Measurements from ENCODE around the gene TEX264. TPM values are rescaled to one million over a fixed set of nuclear protein-coding genes. Genes with fewer than 3 reads are reported as not detected.
A peak's percentile ranks its signal among the peaks of the same experiment; 100 is the strongest.

Gene TEX264
- total and polyA plus RNA-seq, 4 donors: 18.2 to 40.7 (median 25.5) TPM

GRCh38 chr3:51678186-51678585 is 7.1 kb downstream of the TEX264 start:
- 97 to 100% methylated on average over 1 of the region's 1 CpG for WGBS, 2 donors
- intact Hi-C loops (cut with DNase I): loop anchor here in 1 of 2 donors (10.0 kb wide), 1 partner anchor 283 kb away; the partner anchor contains the start of gene RBM15B
- Histone ChIP-seq H3K9me3 (ENCODE audit: control insufficient read depth, low read length) (no peaks in the 10 kb centered on the region), H3K27me3 (ENCODE audit: control insufficient read depth in 1 of 2, insufficient read depth in 2 of 2, low read length in 1 of 2) (no peaks in the 10 kb centered on the region), H3K4me1 (ENCODE audit: control insufficient read depth in 1 of 2, insufficient read depth in 2 of 2, low read length in 2 of 2) (no peaks in the 10 kb centered on the region), H3K27ac (ENCODE audit: low read depth in 1 of 2, low read length in 2 of 2) (no peak overlapping the region), H3K4me3 (ENCODE audit: low read length in 2 of 2) (no peak overlapping the region), H3K36me3 (ENCODE audit: control insufficient read depth in 1 of 2, insufficient read depth in 2 of 2, low read length in 1 of 2) (no peaks in the 10 kb centered on the region)
- ATAC-seq (ENCODE audit: low FRiP score): no peak
- no peak for DNase-seq

GRCh38 chr3:51678641-51679040 is 7.6 kb downstream of the TEX264 start:
- intact Hi-C loops (cut with DNase I): loop anchor here in 1 of 2 donors (10.0 kb wide), 1 partner anchor 284 kb away; the partner anchor contains the start of gene RBM15B
- H3K27ac ChIP-seq (ENCODE audit: low read depth in 1 of 2, low read length in 2 of 2): no peak overlapping the region
- no peak overlapping the region for H3K4me3 ChIP-seq (ENCODE audit: low read length in 2 of 2)
- H3K36me3 ChIP-seq (ENCODE audit: control insufficient read depth in 1 of 2, insufficient read depth in 2 of 2, low read length in 1 of 2): no peaks in the 10 kb centered on the region
- ATAC-seq (ENCODE audit: low FRiP score) (no peak), DNase-seq (no peak)
- H3K4me1 ChIP-seq (ENCODE audit: control insufficient read depth in 1 of 2, insufficient read depth in 2 of 2, low read length in 2 of 2): no peaks in the 10 kb centered on the region
- H3K9me3 ChIP-seq (ENCODE audit: control insufficient read depth, low read length): no peaks in the 10 kb centered on the region
- 87 to 90% methylated on average over 2 of the region's 2 CpGs for WGBS, 2 donors
- no peaks in the 10 kb centered on the region for H3K27me3 ChIP-seq (ENCODE audit: control insufficient read depth in 1 of 2, insufficient read depth in 2 of 2, low read length in 1 of 2)

DNA sequence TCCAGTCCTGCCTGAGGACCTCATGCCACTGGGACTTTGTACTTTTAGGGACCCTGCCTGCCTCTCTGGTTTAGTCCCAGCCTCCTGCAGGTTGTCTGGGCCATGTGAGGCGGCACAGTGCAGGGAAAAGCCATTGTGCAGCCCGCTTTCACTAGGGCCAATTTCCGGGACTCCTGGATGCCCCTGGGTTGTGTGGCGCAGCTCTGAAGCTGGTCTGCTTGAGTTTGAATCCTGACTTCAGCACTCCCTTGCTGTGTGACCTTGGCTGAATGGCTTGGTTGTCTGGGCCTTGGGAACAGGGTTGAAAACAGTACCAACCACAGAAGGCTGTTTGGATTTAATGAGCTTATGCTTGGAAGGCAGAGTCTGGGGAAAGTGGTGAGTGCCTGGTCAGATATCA is 8.3 kb downstream of the TEX264 start:
- 94 to 95% methylated on average over 4 of the region's 4 CpGs for WGBS, 2 donors
- H3K4me1 ChIP-seq (ENCODE audit: control insufficient read depth in 1 of 2, insufficient read depth in 2 of 2, low read length in 2 of 2): no peaks in the 10 kb centered on the region

DNA sequence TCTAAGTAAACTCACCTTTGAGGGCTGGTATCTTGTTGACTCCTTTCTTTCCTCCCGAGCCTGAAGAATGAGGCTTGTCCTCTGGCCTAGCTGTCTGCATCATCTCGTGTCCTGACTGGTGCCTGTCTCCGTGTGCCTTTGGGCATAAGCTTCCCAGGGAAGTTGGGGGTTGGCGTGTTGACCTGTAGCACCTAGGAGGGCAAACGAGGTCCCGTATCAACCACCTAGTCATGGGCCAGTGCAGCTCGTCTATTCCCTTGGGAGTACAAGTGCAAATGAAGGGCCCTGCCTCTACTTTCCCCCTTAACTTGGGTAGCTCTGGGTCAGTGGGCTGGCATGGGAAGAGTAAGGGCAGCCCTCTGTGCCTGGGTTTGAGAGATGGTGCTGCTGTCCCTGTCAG is 8.7 kb downstream of the TEX264 start:
- DNase-seq (no peak), ATAC-seq (ENCODE audit: low FRiP score) (no peak)
- Histone ChIP-seq H3K36me3 (ENCODE audit: control insufficient read depth in 1 of 2, insufficient read depth in 2 of 2, low read length in 1 of 2) (no peaks in the 10 kb centered on the region), H3K27ac (ENCODE audit: low read depth in 1 of 2, low read length in 2 of 2) (no peak overlapping the region), H3K4me3 (ENCODE audit: low read length in 2 of 2) (no peak overlapping the region), H3K4me1 (ENCODE audit: control insufficient read depth in 1 of 2, insufficient read depth in 2 of 2, low read length in 2 of 2) (no peaks in the 10 kb centered on the region), H3K27me3 (ENCODE audit: control insufficient read depth in 1 of 2, insufficient read depth in 2 of 2, low read length in 1 of 2) (no peaks in the 10 kb centered on the region), H3K9me3 (ENCODE audit: control insufficient read depth, low read length) (no peaks in the 10 kb centered on the region)
- intact Hi-C loops (cut with DNase I): loop anchor here in 1 of 2 donors (10.0 kb wide), 1 partner anchor 285 kb away; the partner anchor contains the start of gene RBM15B
- 84% methylated on average over 7 of the region's 7 CpGs for WGBS, 2 donors

More for the DNA sequence above, 8.3 kb downstream of the TEX264 start:
- DNase-seq (no peak), ATAC-seq (ENCODE audit: low FRiP score) (no peak)
- Histone ChIP-seq H3K27me3 (ENCODE audit: control insufficient read depth in 1 of 2, insufficient read depth in 2 of 2, low read length in 1 of 2) (no peaks in the 10 kb centered on the region), H3K4me3 (ENCODE audit: low read length in 2 of 2) (no peak overlapping the region), H3K36me3 (ENCODE audit: control insufficient read depth in 1 of 2, insufficient read depth in 2 of 2, low read length in 1 of 2) (no peaks in the 10 kb centered on the region), H3K27ac (ENCODE audit: low read depth in 1 of 2, low read length in 2 of 2) (no peak overlapping the region), H3K9me3 (ENCODE audit: control insufficient read depth, low read length) (no peaks in the 10 kb centered on the region)
- intact Hi-C loops (cut with DNase I): loop anchor here in 1 of 2 donors (10.0 kb wide), 1 partner anchor 285 kb away; the partner anchor contains the start of gene RBM15B

- Histone ChIP-seq H3K9me3 (ENCODE audit: control insufficient read depth, low read length) (no peaks in the 10 kb centered on the region), H3K4me3 (ENCODE audit: low read length in 2 of 2) (no peak overlapping the region), H3K36me3 (ENCODE audit: control insufficient read depth in 1 of 2, insufficient read depth in 2 of 2, low read length in 1 of 2) (no peaks in the 10 kb centered on the region), H3K27me3 (ENCODE audit: control insufficient read depth in 1 of 2, insufficient read depth in 2 of 2, low read length in 1 of 2) (no peaks in the 10 kb centered on the region), H3K4me1 (ENCODE audit: control insufficient read depth in 1 of 2, insufficient read depth in 2 of 2, low read length in 2 of 2) (no peaks in the 10 kb centered on the region), H3K27ac (ENCODE audit: low read depth in 1 of 2, low read length in 2 of 2) (no peak overlapping the region)
- no peak for ATAC-seq (ENCODE audit: low FRiP score)
- 87 to 89% methylated on average over 6 of the region's 6 CpGs for WGBS, 2 donors
- peak in 1 of 2 donors; percentile 27 for DNase-seq
- intact Hi-C loops (cut with DNase I): no loop called here
These were observed 9.1 kb downstream of the TEX264 start for GRCh38 chr3:51680196-51680595.

GRCh38 chr3:51680663-51681230 is 9.7 kb downstream of the TEX264 start:
- H3K27ac ChIP-seq (ENCODE audit: low read depth in 1 of 2, low read length in 2 of 2): no peak overlapping the region
- no peaks in the 10 kb centered on the region for H3K9me3 ChIP-seq (ENCODE audit: control insufficient read depth, low read length)
- ATAC-seq (ENCODE audit: low FRiP score) (no peak), DNase-seq (no peak)
- intact Hi-C loops (cut with DNase I): no loop called here
- H3K36me3 ChIP-seq (ENCODE audit: control insufficient read depth in 1 of 2, insufficient read depth in 2 of 2, low read length in 1 of 2): no peaks in the 10 kb centered on the region
- no peaks in the 10 kb centered on the region for H3K27me3 ChIP-seq (ENCODE audit: control insufficient read depth in 1 of 2, insufficient read depth in 2 of 2, low read length in 1 of 2)
- no peak overlapping the region for H3K4me3 ChIP-seq (ENCODE audit: low read length in 2 of 2)
- 90 to 93% methylated on average over 2 of the region's 2 CpGs for WGBS, 2 donors
- no peaks in the 10 kb centered on the region for H3K4me1 ChIP-seq (ENCODE audit: control insufficient read depth in 1 of 2, insufficient read depth in 2 of 2, low read length in 2 of 2)

DNA sequence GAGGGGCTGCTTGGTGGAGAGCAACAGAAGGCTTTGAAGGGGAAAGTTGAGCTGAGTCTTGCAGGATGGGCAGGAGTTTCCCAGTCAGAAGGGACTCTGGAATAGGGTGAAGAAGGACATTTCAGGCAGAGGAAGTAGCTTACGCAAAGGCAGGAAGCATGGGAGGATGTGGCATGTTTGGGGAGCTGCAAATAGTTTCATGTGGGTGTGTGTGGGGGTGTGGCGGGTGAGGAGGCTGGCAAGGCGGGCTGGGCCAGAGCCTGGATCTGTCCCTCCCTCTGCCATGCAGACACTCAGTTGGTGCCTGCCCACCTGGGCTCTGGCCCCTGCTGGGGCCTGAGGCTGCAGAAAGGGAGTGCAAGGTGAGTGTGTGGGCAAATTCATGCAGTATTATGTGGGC is 10.4 kb downstream of the TEX264 start:
- ATAC-seq (ENCODE audit: low FRiP score): no peak
- H3K27ac ChIP-seq (ENCODE audit: low read depth in 1 of 2, low read length in 2 of 2): no peak overlapping the region
- 60 to 89% methylated on average over 3 of the region's 3 CpGs for WGBS, 2 donors

DNA sequence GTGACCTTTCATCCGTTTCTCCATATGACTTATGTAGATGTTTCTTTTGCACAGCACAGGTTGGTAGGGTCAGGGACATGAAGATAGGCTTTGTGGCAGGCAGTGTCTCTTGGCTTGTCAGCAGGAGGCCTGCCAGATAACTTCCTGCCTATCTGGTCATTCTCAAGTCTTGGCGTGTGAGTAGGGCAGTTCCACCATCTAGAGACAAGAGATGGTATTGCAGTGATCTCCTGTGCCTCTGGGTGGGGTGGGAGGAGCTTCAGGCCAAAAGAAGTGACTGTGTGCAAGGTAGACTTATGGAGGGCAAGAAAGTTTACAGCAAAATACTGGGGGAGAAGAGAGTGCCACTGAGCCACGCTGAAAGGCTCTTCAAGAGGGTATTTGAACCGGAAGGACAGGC is 11.0 kb downstream of the TEX264 start:
- ATAC-seq (ENCODE audit: low FRiP score): peak; percentile 66
- Histone ChIP-seq H3K27me3 (ENCODE audit: control insufficient read depth in 1 of 2, insufficient read depth in 2 of 2, low read length in 1 of 2) (no peaks in the 10 kb centered on the region), H3K36me3 (ENCODE audit: control insufficient read depth in 1 of 2, insufficient read depth in 2 of 2, low read length in 1 of 2) (no peaks in the 10 kb centered on the region), H3K9me3 (ENCODE audit: control insufficient read depth, low read length) (no peaks in the 10 kb centered on the region), H3K4me1 (ENCODE audit: control insufficient read depth in 1 of 2, insufficient read depth in 2 of 2, low read length in 2 of 2) (no peaks in the 10 kb centered on the region), H3K4me3 (ENCODE audit: low read length in 2 of 2) (no peak overlapping the region), H3K27ac (ENCODE audit: low read depth in 1 of 2, low read length in 2 of 2) (no peak overlapping the region)
- 43 to 45% methylated on average over 4 of the region's 4 CpGs for WGBS, 2 donors
- DNase-seq: peak in 1 of 2 donors; percentile 66
- intact Hi-C loops (cut with DNase I): no loop called here

More for the DNA sequence above, 10.4 kb downstream of the TEX264 start:
- Histone ChIP-seq H3K4me1 (ENCODE audit: control insufficient read depth in 1 of 2, insufficient read depth in 2 of 2, low read length in 2 of 2) (no peaks in the 10 kb centered on the region), H3K9me3 (ENCODE audit: control insufficient read depth, low read length) (no peaks in the 10 kb centered on the region), H3K27me3 (ENCODE audit: control insufficient read depth in 1 of 2, insufficient read depth in 2 of 2, low read length in 1 of 2) (no peaks in the 10 kb centered on the region), H3K4me3 (ENCODE audit: low read length in 2 of 2) (no peak overlapping the region), H3K36me3 (ENCODE audit: control insufficient read depth in 1 of 2, insufficient read depth in 2 of 2, low read length in 1 of 2) (no peaks in the 10 kb centered on the region)
- DNase-seq: peak in 1 of 2 donors; percentile 71
- intact Hi-C loops (cut with DNase I): no loop called here

- Histone ChIP-seq H3K4me3 (ENCODE audit: low read length in 2 of 2) (no peak overlapping the region), H3K9me3 (ENCODE audit: control insufficient read depth, low read length) (no peaks in the 10 kb centered on the region), H3K27ac (ENCODE audit: low read depth in 1 of 2, low read length in 2 of 2) (no peak overlapping the region), H3K4me1 (ENCODE audit: control insufficient read depth in 1 of 2, insufficient read depth in 2 of 2, low read length in 2 of 2) (no peaks in the 10 kb centered on the region), H3K36me3 (ENCODE audit: control insufficient read depth in 1 of 2, insufficient read depth in 2 of 2, low read length in 1 of 2) (no peaks in the 10 kb centered on the region), H3K27me3 (ENCODE audit: control insufficient read depth in 1 of 2, insufficient read depth in 2 of 2, low read length in 1 of 2) (no peaks in the 10 kb centered on the region)
- ATAC-seq (ENCODE audit: low FRiP score) (no peak), DNase-seq (no peak)
- 81% methylated on average over 7 of the region's 7 CpGs for WGBS, 2 donors
- intact Hi-C loops (cut with DNase I): no loop called here
These were observed 11.5 kb downstream of the TEX264 start for GRCh38 chr3:51682526-51682925.

All from aorta (tissue), 5 donors.